K562 (cell line): ENCODE data around the gene EIF2AK3. TPM values are rescaled to one million over a fixed set of nuclear protein-coding genes. Genes with fewer than 3 reads are reported as not detected.

ENCODE experiments used
- ATAC-seq: fragments of 200-7000 bp; cut with Tn5 transposase; 3 replicates; pipeline ENCODE4 v1.9.1; 2020; ENCODE audit warnings: moderate library complexity
- BruUV-seq: library from RNA; stranded (reverse); fragments of 400-500 nt; replicated peaks from 2 replicates; lab custom pipeline; 2021; lab: Mats Ljungman, UMichigan
- CTCF ChIA-PET: fragments of 300-600 bp; formaldehyde crosslinking; extraction: SDS; loops from one replicate; lab custom pipeline; 2021; ENCODE audit warnings: low intra/inter-chr PET ratio; lab: Yijun Ruan, JAX
- POLR2A ChIA-PET: fragments of 300-600, 350-650 bp; sonication (Branson Sonifier 250); formaldehyde crosslinking; extraction: SDS; loops from one replicate; lab custom pipeline; 2021; ENCODE audit warnings: antibody characterized with exemption, inconsistent platforms; lab: Yijun Ruan, JAX
- DNase-seq, 4 experiments: peaks; one replicate each; pipeline versions ENCODE4 v3.0.0 to v3.0.0-alpha.2; 2011 to 2018; ENCODE audit warnings: low spot score in 3 of 4, mixed read lengths in 3 of 4; ENCODE audit errors: extremely low read depth in 1 of 4
- FAIRE-seq: peaks from 2 replicates; lab custom pipeline; 2011; peaks lifted over from hg19 to GRCh38; lab: Jason Lieb, UNC
- H2AFZ ChIP-seq: 2 replicates; pipeline ENCODE4 v1.6.0; 2011; ENCODE audit warnings: low read depth, low read length, control low read depth, inconsistent platforms
- H3K27ac ChIP-seq: fragments of 200-600 bp; 3 replicates; pipeline ENCODE4 v1.8.0; 2011; ENCODE audit warnings: low read depth, mild to moderate bottlenecking, control low read depth, inconsistent platforms, low read length, moderate library complexity, mixed read lengths; ENCODE audit errors: extremely low read depth
- H3K27me3 ChIP-seq, 2 experiments: fragments of 300-600 bp in 1 of 2; 2 replicates in 1 of 2; 3 replicates in 1 of 2; pipeline versions ENCODE4 v1.6.0 to v1.8.0; 2011; ENCODE audit warnings: inconsistent platforms in 2 of 2, low read length in 2 of 2, mild to moderate bottlenecking in 1 of 2, mixed read lengths in 1 of 2, moderate library complexity in 1 of 2; ENCODE audit not compliant: control insufficient read depth in 2 of 2, insufficient read depth in 2 of 2
- H3K36me3 ChIP-seq: fragments of 300-600 bp; 3 replicates; pipeline ENCODE4 v1.8.0; 2011; ENCODE audit warnings: mild to moderate bottlenecking, low read length, inconsistent platforms; ENCODE audit not compliant: control insufficient read depth, insufficient read depth
- H3K4me1 ChIP-seq, 2 experiments: fragments of 200-600 bp in 1 of 2; replicated peaks in 1 of 2; 2 replicates in 1 of 2; 3 replicates in 1 of 2; pipeline versions ENCODE4 v1.5.1 to v1.8.0; 2011; ENCODE audit warnings: inconsistent platforms in 2 of 2, low read length in 2 of 2, mild to moderate bottlenecking in 1 of 2, mixed read lengths in 1 of 2, moderate library complexity in 1 of 2; ENCODE audit not compliant: control insufficient read depth in 2 of 2, insufficient read depth in 2 of 2
- H3K4me2 ChIP-seq: 2 replicates; pipeline ENCODE4 v1.6.1; 2011; ENCODE audit warnings: low read length, control low read depth, inconsistent platforms, mixed read lengths; ENCODE audit not compliant: insufficient read depth
- H3K4me3 ChIP-seq: fragments of 200-600 bp; sonication (generic), shearing (Covaris generic); 2 replicates; pipeline ENCODE4 v1.5.1; 2016; ENCODE audit warnings: control low read depth, inconsistent platforms
- H3K79me2 ChIP-seq: fragments of 200-600 bp; 3 replicates; pipeline ENCODE4 v1.8.0; 2011; ENCODE audit warnings: low read length, inconsistent platforms; ENCODE audit not compliant: control insufficient read depth, insufficient read depth
- H3K9ac ChIP-seq, 2 experiments: 2 replicates each; pipeline versions ENCODE4 v1.6.0 to v1.6.1; 2011; ENCODE audit warnings: low read depth in 2 of 2, low read length in 2 of 2, control low read depth in 1 of 2, inconsistent platforms in 1 of 2, mild to moderate bottlenecking in 1 of 2, mixed read lengths in 1 of 2; ENCODE audit not compliant: insufficient read depth in 1 of 2
- H3K9me1 ChIP-seq: one replicate; pipeline ENCODE4 v1.6.0; 2011; ENCODE audit warnings: inconsistent platforms, mild to moderate bottlenecking, low read length, moderate library complexity; ENCODE audit not compliant: control insufficient read depth, insufficient read depth
- H3K9me3 ChIP-seq: replicated peaks from 2 replicates; pipeline ENCODE4 v1.5.1; 2011; ENCODE audit warnings: low read depth, low read length, inconsistent platforms; ENCODE audit not compliant: control insufficient read depth, insufficient read depth
- H4K20me1 ChIP-seq: replicated peaks from 2 replicates; pipeline ENCODE4 v1.6.1; 2011; ENCODE audit warnings: low read length, inconsistent platforms, mixed read lengths; ENCODE audit not compliant: control insufficient read depth, insufficient read depth
- ILF3 ChIP-seq: fragments of 450-650 bp; IDR thresholded peaks from 2 replicates; pipeline ENCODE4 v1.6.1; 2018; ENCODE audit warnings: antibody characterized with exemption, mild to moderate bottlenecking, moderate library complexity, borderline replicate concordance
- RBM22 ChIP-seq: fragments of 200-400 bp; formaldehyde crosslinking; IDR thresholded peaks from 2 replicates; pipeline ENCODE4 v1.6.1; 2018; ENCODE audit warnings: low read length, low read depth; ENCODE audit not compliant: poor library complexity, severe bottlenecking
- TCFL5 ChIP-seq: fragments of 250-450 bp; sonication (Bioruptor Pico); conservative IDR thresholded peaks from 2 replicates; pipeline ENCODE4 v1.6.1; 2021; ENCODE audit warnings: mild to moderate bottlenecking, moderate library complexity, matching md5 sums
- ZNF316 ChIP-seq: fragments of 450-650 bp; IDR thresholded peaks from 2 replicates; pipeline ENCODE4 v1.6.1; 2016
- ZNF696 ChIP-seq: fragments of 250-450 bp; sonication (Bioruptor Pico); conservative IDR thresholded peaks from 2 replicates; pipeline ENCODE4 v1.4.0; 2020; ENCODE audit warnings: mild to moderate bottlenecking, moderate library complexity
- WGBS: fragments of 100-300 bp; shearing (Covaris generic); methylation state at CpG from one replicate; pipeline ENCODE4 v1.1.6; 2016; ENCODE audit warnings: low coverage, mixed read lengths; ENCODE audit not compliant: insufficient coverage; ENCODE audit errors: missing lambda C conversion rate; 5-methylcytosine and 5-hydroxymethylcytosine counted together
- in situ Hi-C: fragments of 300-500 bp; cut with MboI; formaldehyde crosslinking; loops from 4 replicates; pipeline ENCODE4 v1.15.0; 2018; ENCODE audit warnings: inconsistent platforms, mixed read lengths
- intact Hi-C: fragments of 100-400 bp; cut with micrococcal nuclease; formaldehyde crosslinking; loops from 2 replicates; pipeline ENCODE4 v1.14.2; 2022
- polyA plus RNA-seq, 8 experiments: library from polyadenylated mRNA; depleted of rRNA in 4 of 8; stranded (reverse) in 5 of 8; unstranded in 3 of 8; fragments of >200 nt; fragmentation: Nextera tagmentation in 2 of 8; fragmentation: Illumina TruSeq in 1 of 8; extraction: Ambion mirVana in 2 of 8; extraction: Trizol in 1 of 8; gene quantifications; 2 replicates each; pipeline versions ENCODE4 v1.2.1 to v1.2.3, GENCODE V29; 2011 to 2014; ENCODE audit warnings: inconsistent platforms in 1 of 8, missing spikeins in 1 of 8
- total RNA-seq, 7 experiments: library from RNA; depleted of rRNA in 6 of 7; stranded (reverse); fragments of >200 nt in 6 of 7; fragmentation: Illumina TruSeq in 2 of 7; extraction: Trizol in 2 of 7; gene quantifications; 2 replicates each; pipeline versions ENCODE4 v1.2.1 to v1.2.3, GENCODE V29; 2011 to 2021; ENCODE audit warnings: low replicate concordance in 1 of 7

EIF2AK3 gene
- total and polyA plus RNA-seq, 9 of the 15 experiments (the other 6 are each of a cell fraction or from before 2014, with no cell fraction given) = 1.7 to 11.6 (median 7.4) TPM

DNA sequence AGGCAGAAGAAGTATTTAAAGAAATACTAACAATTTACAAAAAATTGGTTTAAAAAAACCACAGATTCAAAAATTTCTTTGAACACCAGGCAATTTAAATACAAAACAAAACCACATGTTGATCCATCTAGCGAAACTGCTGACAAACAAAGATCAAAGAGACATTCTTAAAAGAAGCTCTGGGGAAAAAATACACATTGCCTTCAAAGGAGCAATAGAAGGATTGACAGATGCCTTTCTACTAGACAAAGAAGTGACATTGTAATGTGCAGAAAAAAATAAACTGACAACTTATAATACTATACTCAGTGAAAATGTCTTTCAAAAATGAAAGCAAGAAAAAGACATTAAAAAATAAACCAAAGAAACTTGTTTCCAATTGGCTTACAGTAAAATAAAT, 12.6 kb upstream of the EIF2AK3 start:
- ChIA-PET CTCF (no interaction called here), POLR2A (interaction anchor here (1.4 to 1.7 kb wide), 3 partner anchors 12 to 39 kb away, joined by 4 to 11 read pairs (median 5); partner anchors contain the start of gene EIF2AK3)
- intact Hi-C loops (no loop called here), in situ Hi-C loops (no loop called here)
- no TSS peak for BruUV-seq
- Histone ChIP-seq H3K36me3 (no peaks in the 10 kb centered on the region), H3K27ac (no peak overlapping the region), H4K20me1 (no peaks in the 10 kb centered on the region), H3K4me2 (no peak overlapping the region), H3K4me1 (peaks cover 0 to 5% of the 10 kb centered on the region in 2 experiments; a peak in 1 of 5 replicates), H3K4me3 (no peak overlapping the region), H3K9ac (no peak overlapping the region), H3K79me2 (no peaks in the 10 kb centered on the region), H2AFZ (no peak overlapping the region), H3K9me1 (no peaks in the 10 kb centered on the region), H3K27me3 (no peaks in the 10 kb centered on the region), H3K9me3 (no peaks in the 10 kb centered on the region)
- no peak for FAIRE-seq
- TF ChIP-seq ZNF316 (peak; percentile 8; the same call in 1 of the 2 replicates), ILF3 (no peak)
- DNase-seq = no peak
- ATAC-seq = no peak
- 14% methylated on average over 1 of the region's 1 CpG for WGBS

DNA sequence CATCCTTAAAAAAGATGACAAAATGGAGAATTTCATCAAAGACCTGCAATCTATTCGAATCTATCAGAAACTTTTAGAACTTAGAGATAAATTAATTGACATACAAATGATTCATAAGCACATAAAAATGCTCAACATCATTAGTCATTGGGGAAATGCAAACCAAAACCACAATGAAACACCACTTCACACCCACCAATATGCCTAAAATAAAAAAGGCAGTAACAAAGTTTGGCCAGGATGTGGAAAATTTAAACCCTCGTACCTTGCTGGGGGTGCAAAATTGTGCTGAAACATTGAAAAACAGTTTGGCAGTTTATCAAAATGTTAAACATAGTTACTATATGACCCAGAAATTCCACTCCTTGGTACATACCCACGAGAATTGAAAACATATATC, 11.5 kb upstream of the EIF2AK3 start:
- Histone ChIP-seq H3K4me1 (peaks cover 0 to 5% of the 10 kb centered on the region in 2 experiments; a peak in 1 of 5 replicates), H3K79me2 (no peaks in the 10 kb centered on the region), H3K27ac (no peak overlapping the region), H3K4me2 (no peak overlapping the region), H3K27me3 (no peaks in the 10 kb centered on the region), H2AFZ (no peak overlapping the region), H3K4me3 (no peak overlapping the region), H3K36me3 (no peaks in the 10 kb centered on the region), H4K20me1 (no peaks in the 10 kb centered on the region), H3K9me1 (no peaks in the 10 kb centered on the region), H3K9ac (no peak overlapping the region), H3K9me3 (no peaks in the 10 kb centered on the region)
- CTCF ChIA-PET = no interaction called here
- FAIRE-seq (no peak), DNase-seq (no peak), ATAC-seq (no peak)
- in situ Hi-C loops = no loop called here
- intact Hi-C loops = no loop called here
- POLR2A ChIA-PET = interaction anchor here (1.8 kb wide), 1 partner anchor 10 kb away, joined by 8 read pairs; no protein-coding TSS in a partner anchor
- BruUV-seq = no TSS peak
- 12% methylated on average over 3 of the region's 3 CpGs for WGBS
- TF ChIP-seq TCFL5 (CRISPR knock-in tag) (no peak), RBM22 (no peak), ZNF696 (CRISPR knock-in tag) (no peak)
